ENCODE results near the gene KATNBL1. TPM values are rescaled to one million over a fixed set of nuclear protein-coding genes. Genes with fewer than 3 reads are reported as not detected.

KATNBL1 gene
- total RNA-seq, 3 donors from 2014 or later (not counting 1 experiment from before 2014, with no cell fraction given), result 24.0 to 33.8 (median 26.1) TPM

DNA sequence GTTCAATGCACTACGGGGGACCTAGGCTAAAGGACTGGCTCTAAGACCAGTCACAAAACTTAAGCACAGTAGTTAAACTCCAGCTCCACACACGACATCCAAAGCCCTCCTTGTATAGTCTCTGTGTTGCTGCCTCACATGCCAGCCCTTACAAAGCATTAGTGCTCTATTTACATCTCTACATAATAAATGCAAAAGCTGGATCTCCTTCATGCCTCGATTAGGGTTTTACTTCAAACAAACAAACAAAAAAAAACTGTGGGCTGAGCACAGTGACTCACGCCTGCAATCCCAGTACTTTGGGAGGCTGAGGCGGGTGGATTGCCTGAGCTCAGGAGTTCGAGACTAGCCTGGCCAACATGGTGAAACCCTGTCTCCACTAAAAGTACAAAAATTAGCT is 98.4 kb downstream of the KATNBL1 start:
- no peaks in the 10 kb centered on the region for H3K27me3 ChIP-seq (ENCODE audit: control insufficient read depth, insufficient read depth, low read length)
- 77% methylated on average over 6 of the region's 6 CpGs for WGBS (ENCODE audit: insufficient coverage)
- no peak overlapping the region for H3K27ac ChIP-seq (ENCODE audit: low read length)
- H3K36me3 Mint-ChIP-seq, result no peaks in the 10 kb centered on the region
- ATAC-seq, result no peak
- H3K4me1 Mint-ChIP-seq, result no peaks in the 10 kb centered on the region
- intact Hi-C loops (cut with micrococcal nuclease), result no loop called here
- no peak for DNase-seq
- TF ChIP-seq, protein P1, sequence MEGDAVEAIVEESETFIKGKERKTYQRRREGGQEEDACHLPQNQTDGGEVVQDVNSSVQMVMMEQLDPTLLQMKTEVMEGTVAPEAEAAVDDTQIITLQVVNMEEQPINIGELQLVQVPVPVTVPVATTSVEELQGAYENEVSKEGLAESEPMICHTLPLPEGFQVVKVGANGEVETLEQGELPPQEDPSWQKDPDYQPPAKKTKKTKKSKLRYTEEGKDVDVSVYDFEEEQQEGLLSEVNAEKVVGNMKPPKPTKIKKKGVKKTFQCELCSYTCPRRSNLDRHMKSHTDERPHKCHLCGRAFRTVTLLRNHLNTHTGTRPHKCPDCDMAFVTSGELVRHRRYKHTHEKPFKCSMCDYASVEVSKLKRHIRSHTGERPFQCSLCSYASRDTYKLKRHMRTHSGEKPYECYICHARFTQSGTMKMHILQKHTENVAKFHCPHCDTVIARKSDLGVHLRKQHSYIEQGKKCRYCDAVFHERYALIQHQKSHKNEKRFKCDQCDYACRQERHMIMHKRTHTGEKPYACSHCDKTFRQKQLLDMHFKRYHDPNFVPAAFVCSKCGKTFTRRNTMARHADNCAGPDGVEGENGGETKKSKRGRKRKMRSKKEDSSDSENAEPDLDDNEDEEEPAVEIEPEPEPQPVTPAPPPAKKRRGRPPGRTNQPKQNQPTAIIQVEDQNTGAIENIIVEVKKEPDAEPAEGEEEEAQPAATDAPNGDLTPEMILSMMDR (IDR thresholded peaks at IDR 0.05), result no peak
- H3K4me3 Mint-ChIP-seq, result no peak overlapping the region
- H3K9me3 Mint-ChIP-seq, result no peaks in the 10 kb centered on the region
- H3K4me3 ChIP-seq (ENCODE audit: low read length), result no peak overlapping the region
- no peaks in the 10 kb centered on the region for H3K9me3 ChIP-seq (ENCODE audit: control insufficient read depth, insufficient read depth, low read length)
- H3K27ac Mint-ChIP-seq, result no peak overlapping the region
- H3K27me3 Mint-ChIP-seq (ENCODE audit: low read depth in 2 of 2), result peaks cover 5 to 10% of the 10 kb centered on the region in 2 donors
- no peaks in the 10 kb centered on the region for H3K4me1 ChIP-seq (ENCODE audit: control insufficient read depth, insufficient read depth, low read length)
- H3K36me3 ChIP-seq (ENCODE audit: control insufficient read depth, insufficient read depth, low read length), result no peaks in the 10 kb centered on the region

DNA sequence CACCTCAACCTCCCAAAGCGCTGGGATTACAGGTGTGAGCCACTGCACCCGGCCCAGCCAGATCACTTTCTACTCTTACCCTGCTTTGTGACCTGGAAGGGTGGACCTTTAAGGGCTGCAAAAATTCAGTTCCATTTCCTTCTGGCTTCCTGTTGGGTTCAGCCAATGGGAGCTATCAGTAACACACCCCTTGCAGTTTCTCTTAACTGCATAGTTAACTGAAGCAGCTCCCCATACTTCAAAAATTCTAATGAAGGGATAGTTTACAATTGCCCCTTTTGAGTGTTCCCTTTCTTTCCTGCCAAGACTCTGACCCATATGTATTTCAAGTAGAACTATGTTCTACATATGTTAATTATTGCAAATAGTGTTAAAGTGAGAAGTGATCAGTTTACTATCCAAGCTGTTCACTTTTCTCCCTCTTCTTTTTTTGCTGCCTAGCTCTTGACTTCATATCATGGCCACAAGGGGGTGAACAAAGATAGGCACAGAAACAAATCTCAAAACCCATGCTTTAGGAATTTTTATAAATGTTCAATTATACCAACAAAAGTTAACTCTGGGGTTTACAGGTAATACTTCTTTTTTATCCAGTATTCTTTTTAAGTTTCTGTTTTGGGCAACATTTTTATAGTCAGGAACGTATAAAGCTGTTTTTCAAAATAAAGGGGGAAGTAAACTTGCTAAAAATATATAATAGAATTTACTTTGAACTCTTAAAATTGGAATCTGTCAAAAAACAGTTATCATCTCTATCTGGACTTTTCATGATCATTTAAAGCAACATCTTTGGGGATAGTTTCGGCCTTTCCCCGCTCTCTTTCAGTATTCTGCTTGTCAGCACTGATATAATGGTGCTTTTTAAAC is 99.9 kb downstream of the KATNBL1 start:
- H3K4me1 Mint-ChIP-seq, result no peaks in the 10 kb centered on the region
- Histone ChIP-seq H3K27ac (ENCODE audit: low read length) (no peak overlapping the region), H3K9me3 (ENCODE audit: control insufficient read depth, insufficient read depth, low read length) (no peaks in the 10 kb centered on the region), H3K36me3 (ENCODE audit: control insufficient read depth, insufficient read depth, low read length) (no peaks in the 10 kb centered on the region), H3K27me3 (ENCODE audit: control insufficient read depth, insufficient read depth, low read length) (no peaks in the 10 kb centered on the region), H3K4me3 (ENCODE audit: low read length) (no peak overlapping the region), H3K4me1 (ENCODE audit: control insufficient read depth, insufficient read depth, low read length) (no peaks in the 10 kb centered on the region)
- DNase-seq (peak in 1 of 2 donors; percentile 52), ATAC-seq (peak in 1 of 3 donors; percentile 38)
- WGBS (ENCODE audit: insufficient coverage), result 89% methylated on average over 4 of the region's 5 CpGs
- H3K27me3 Mint-ChIP-seq (ENCODE audit: low read depth in 2 of 2), result peaks cover 5 to 10% of the 10 kb centered on the region in 2 donors
- H3K36me3 Mint-ChIP-seq, result no peaks in the 10 kb centered on the region
- no peak overlapping the region for H3K4me3 Mint-ChIP-seq
- intact Hi-C loops (cut with micrococcal nuclease), result no loop called here
- TF ChIP-seq, protein P1 (IDR thresholded peaks at IDR 0.05), result peak; percentile 28
- H3K27ac Mint-ChIP-seq, result no peak overlapping the region
- no peaks in the 10 kb centered on the region for H3K9me3 Mint-ChIP-seq

DNA sequence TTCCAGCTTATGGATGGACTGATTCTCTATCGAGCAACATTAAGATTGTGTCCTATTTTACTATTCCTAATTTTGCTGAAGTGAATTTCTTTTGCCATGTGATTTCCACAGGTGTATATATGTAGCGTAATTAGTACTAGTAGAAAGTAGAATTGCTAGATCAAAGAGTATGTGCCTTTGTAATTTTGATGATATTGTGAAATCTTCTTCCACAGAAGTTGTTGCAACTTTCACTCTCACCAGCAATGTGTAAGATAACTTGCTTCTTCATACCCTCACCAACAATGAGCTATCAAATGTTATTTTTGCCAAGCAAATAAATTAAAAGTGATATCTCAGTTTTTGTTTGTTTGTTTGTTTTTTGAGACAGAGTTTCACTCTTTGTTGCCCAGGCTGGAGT is 102.6 kb downstream of the KATNBL1 start:
- ATAC-seq, result no peak
- Histone ChIP-seq H3K4me1 (ENCODE audit: control insufficient read depth, insufficient read depth, low read length) (peaks cover 4% of the 10 kb centered on the region), H3K9me3 (ENCODE audit: control insufficient read depth, insufficient read depth, low read length) (no peaks in the 10 kb centered on the region), H3K27me3 (ENCODE audit: control insufficient read depth, insufficient read depth, low read length) (no peaks in the 10 kb centered on the region), H3K36me3 (ENCODE audit: control insufficient read depth, insufficient read depth, low read length) (no peaks in the 10 kb centered on the region), H3K27ac (ENCODE audit: low read length) (no peak overlapping the region), H3K4me3 (ENCODE audit: low read length) (no peak overlapping the region)
- TF ChIP-seq, protein P1 (IDR thresholded peaks at IDR 0.05), result no peak
- Mint-ChIP-seq H3K36me3 (no peaks in the 10 kb centered on the region), H3K4me3 (no peak overlapping the region), H3K27ac (no peak overlapping the region), H3K27me3 (ENCODE audit: low read depth in 2 of 2) (peaks cover 0 to 1% of the 10 kb centered on the region in 2 donors), H3K9me3 (no peaks in the 10 kb centered on the region), H3K4me1 (peaks cover 3 to 5% of the 10 kb centered on the region in 2 donors)
- intact Hi-C loops (cut with micrococcal nuclease), result no loop called here
- DNase-seq, result no peak
- no CpG with 5 or more reads among the region's 2 CpGs for WGBS (ENCODE audit: insufficient coverage)

Data from natural killer cell (primary cell).